Dendritic cell treated with granulocyte-macrophage colony-stimulating factor and Interleukin-4, amounts not matched to agents 40 ng/mL and 50 ng/mL, for 4 days (primary cell): ENCODE data around the gene APOC4.
"Not testable (repeated sequence)": the region's sequence is repeated elsewhere in the genome, so short reads cannot be mapped to it uniquely, and the experiment has no call there.

Source experiments
- H3K27ac Mint-ChIP-seq: one replicate; pipeline ENCODE4 v1.8.0; 2022; ENCODE audit warnings: mild to moderate bottlenecking, mixed read lengths
- H3K27me3 Mint-ChIP-seq: one replicate; pipeline ENCODE4 v1.8.0; 2022; ENCODE audit warnings: mild to moderate bottlenecking, mixed read lengths
- H3K36me3 Mint-ChIP-seq: one replicate; pipeline ENCODE4 v1.8.0; 2022; ENCODE audit warnings: low read depth, mixed read lengths
- H3K4me1 Mint-ChIP-seq: one replicate; pipeline ENCODE4 v1.8.0; 2022; ENCODE audit warnings: low read depth, mixed read lengths
- H3K4me3 Mint-ChIP-seq: one replicate; pipeline ENCODE4 v1.8.0; 2022; ENCODE audit warnings: mild to moderate bottlenecking, moderate library complexity, mixed read lengths
- H3K9me3 Mint-ChIP-seq: one replicate; pipeline ENCODE4 v1.8.0; 2022; ENCODE audit warnings: mixed read lengths
- intact Hi-C: fragments of 100-400 bp; cut with micrococcal nuclease; formaldehyde crosslinking; loops from one replicate; pipeline ENCODE4 v1.15.0; 2022

The APOC4 gene

GRCh38 chr19:44958090-44958489, 16.1 kb downstream of the APOC4 start:
- Mint-ChIP-seq H3K27ac (peak overlapping the region; percentile 20), H3K4me3 (no peak overlapping the region), H3K9me3 (no peaks in the 10 kb centered on the region), H3K27me3 (no peaks in the 10 kb centered on the region), H3K36me3 (peaks cover 62% of the 10 kb centered on the region), H3K4me1 (peaks cover 67% of the 10 kb centered on the region)
- intact Hi-C loops, result no loop called here

GRCh38 chr19:44959691-44960090, 17.7 kb downstream of the APOC4 start:
- intact Hi-C loops, result no loop called here
- H3K27ac Mint-ChIP-seq, result peak overlapping the region; percentile 72
- H3K9me3 Mint-ChIP-seq, result no peaks in the 10 kb centered on the region
- peaks cover 69% of the 10 kb centered on the region for H3K36me3 Mint-ChIP-seq
- no peaks in the 10 kb centered on the region for H3K27me3 Mint-ChIP-seq
- H3K4me3 Mint-ChIP-seq, result no peak overlapping the region
- H3K4me1 Mint-ChIP-seq, result peaks cover 53% of the 10 kb centered on the region

GRCh38 chr19:44960906-44961728, 19.1 kb downstream of the APOC4 start:
- Mint-ChIP-seq H3K27ac (peak overlapping the region; percentile 72), H3K36me3 (peaks cover 71% of the 10 kb centered on the region), H3K4me1 (peaks cover 46% of the 10 kb centered on the region), H3K4me3 (no peak overlapping the region), H3K9me3 (no peaks in the 10 kb centered on the region), H3K27me3 (no peaks in the 10 kb centered on the region)
- intact Hi-C loops, result no loop called here

- Mint-ChIP-seq H3K27me3 (no peaks in the 10 kb centered on the region), H3K4me1 (peaks cover 39% of the 10 kb centered on the region), H3K9me3 (no peaks in the 10 kb centered on the region), H3K36me3 (peaks cover 78% of the 10 kb centered on the region), H3K27ac (no peak overlapping the region), H3K4me3 (no peak overlapping the region)
- intact Hi-C loops, result no loop called here
Observed at GRCh38 chr19:44961821-44962220, 19.8 kb downstream of the APOC4 start.

- Mint-ChIP-seq H3K27ac (no peak overlapping the region), H3K4me3 (no peak overlapping the region), H3K4me1 (no peaks in the 10 kb centered on the region), H3K9me3 (no peaks in the 10 kb centered on the region), H3K27me3 (no peaks in the 10 kb centered on the region), H3K36me3 (peaks cover 85% of the 10 kb centered on the region)
- intact Hi-C loops, result no loop called here
Observed at GRCh38 chr19:44968118-44968517, 26.1 kb downstream of the APOC4 start.

GRCh38 chr19:44968670-44969069, 26.6 kb downstream of the APOC4 start:
- Mint-ChIP-seq H3K4me1 (no peaks in the 10 kb centered on the region), H3K27me3 (no peaks in the 10 kb centered on the region), H3K36me3 (peaks cover 86% of the 10 kb centered on the region), H3K9me3 (no peaks in the 10 kb centered on the region), H3K4me3 (no peak overlapping the region), H3K27ac (no peak overlapping the region)
- intact Hi-C loops, result no loop called here

GRCh38 chr19:44969437-44969836, 27.4 kb downstream of the APOC4 start:
- Mint-ChIP-seq H3K36me3 (peaks cover 86% of the 10 kb centered on the region), H3K27me3 (no peaks in the 10 kb centered on the region), H3K4me1 (no peaks in the 10 kb centered on the region)

GRCh38 chr19:44971451-44971850, 29.4 kb downstream of the APOC4 start:
- H3K27ac Mint-ChIP-seq, H3K27me3 Mint-ChIP-seq, H3K4me1 Mint-ChIP-seq, intact Hi-C loops, H3K9me3 Mint-ChIP-seq, H3K4me3 Mint-ChIP-seq: not testable (repeated sequence)
- peaks cover 86% of the 10 kb centered on the region for H3K36me3 Mint-ChIP-seq

More at GRCh38 chr19:44969437-44969836, 27.4 kb downstream of the APOC4 start:
- no peak overlapping the region for H3K4me3 Mint-ChIP-seq
- no peak overlapping the region for H3K27ac Mint-ChIP-seq
- intact Hi-C loops, result no loop called here
- H3K9me3 Mint-ChIP-seq, result no peaks in the 10 kb centered on the region

- H3K9me3 Mint-ChIP-seq, result no peaks in the 10 kb centered on the region
- H3K4me1 Mint-ChIP-seq, result no peaks in the 10 kb centered on the region
- no peak overlapping the region for H3K27ac Mint-ChIP-seq
- H3K4me3 Mint-ChIP-seq, result no peak overlapping the region
- peaks cover 86% of the 10 kb centered on the region for H3K36me3 Mint-ChIP-seq
- intact Hi-C loops, result no loop called here
- no peaks in the 10 kb centered on the region for H3K27me3 Mint-ChIP-seq
Observed at GRCh38 chr19:44972802-44973201, 30.8 kb downstream of the APOC4 start.

- Mint-ChIP-seq H3K9me3 (no peaks in the 10 kb centered on the region), H3K27ac (no peak overlapping the region), H3K4me1 (no peaks in the 10 kb centered on the region), H3K36me3 (peaks cover 89% of the 10 kb centered on the region), H3K27me3 (no peaks in the 10 kb centered on the region), H3K4me3 (no peak overlapping the region)
- intact Hi-C loops, result no loop called here
Observed at GRCh38 chr19:44973982-44974735, 32.1 kb downstream of the APOC4 start.

- Mint-ChIP-seq H3K36me3 (peaks cover 90% of the 10 kb centered on the region), H3K27me3 (no peaks in the 10 kb centered on the region), H3K4me1 (no peaks in the 10 kb centered on the region), H3K9me3 (no peaks in the 10 kb centered on the region), H3K27ac (no peak overlapping the region), H3K4me3 (no peak overlapping the region)
- intact Hi-C loops, result no loop called here
Observed at GRCh38 chr19:44974857-44975256, 32.8 kb downstream of the APOC4 start.

GRCh38 chr19:44975444-44975843, 33.4 kb downstream of the APOC4 start:
- no peak overlapping the region for H3K4me3 Mint-ChIP-seq
- no peaks in the 10 kb centered on the region for H3K4me1 Mint-ChIP-seq
- H3K27ac Mint-ChIP-seq, result no peak overlapping the region
- peaks cover 90% of the 10 kb centered on the region for H3K36me3 Mint-ChIP-seq
- intact Hi-C loops, result no loop called here
- no peaks in the 10 kb centered on the region for H3K9me3 Mint-ChIP-seq
- no peaks in the 10 kb centered on the region for H3K27me3 Mint-ChIP-seq

- Mint-ChIP-seq H3K27ac (peak overlapping the region; percentile 33), H3K9me3 (no peaks in the 10 kb centered on the region), H3K4me3 (no peak overlapping the region), H3K27me3 (no peaks in the 10 kb centered on the region), H3K36me3 (peaks cover 97% of the 10 kb centered on the region), H3K4me1 (peaks cover 24% of the 10 kb centered on the region)
- intact Hi-C loops, result no loop called here
Observed at GRCh38 chr19:44984005-44984404, 42.0 kb downstream of the APOC4 start.

GRCh38 chr19:44985445-44985844, 43.4 kb downstream of the APOC4 start:
- Mint-ChIP-seq H3K36me3 (peaks cover 95% of the 10 kb centered on the region), H3K27me3 (no peaks in the 10 kb centered on the region), H3K27ac (no peak overlapping the region), H3K9me3 (no peaks in the 10 kb centered on the region), H3K4me3 (no peak overlapping the region), H3K4me1 (peaks cover 24% of the 10 kb centered on the region)
- intact Hi-C loops, result no loop called here
